ENCODE data around the gene PTBP1.

DNA sequence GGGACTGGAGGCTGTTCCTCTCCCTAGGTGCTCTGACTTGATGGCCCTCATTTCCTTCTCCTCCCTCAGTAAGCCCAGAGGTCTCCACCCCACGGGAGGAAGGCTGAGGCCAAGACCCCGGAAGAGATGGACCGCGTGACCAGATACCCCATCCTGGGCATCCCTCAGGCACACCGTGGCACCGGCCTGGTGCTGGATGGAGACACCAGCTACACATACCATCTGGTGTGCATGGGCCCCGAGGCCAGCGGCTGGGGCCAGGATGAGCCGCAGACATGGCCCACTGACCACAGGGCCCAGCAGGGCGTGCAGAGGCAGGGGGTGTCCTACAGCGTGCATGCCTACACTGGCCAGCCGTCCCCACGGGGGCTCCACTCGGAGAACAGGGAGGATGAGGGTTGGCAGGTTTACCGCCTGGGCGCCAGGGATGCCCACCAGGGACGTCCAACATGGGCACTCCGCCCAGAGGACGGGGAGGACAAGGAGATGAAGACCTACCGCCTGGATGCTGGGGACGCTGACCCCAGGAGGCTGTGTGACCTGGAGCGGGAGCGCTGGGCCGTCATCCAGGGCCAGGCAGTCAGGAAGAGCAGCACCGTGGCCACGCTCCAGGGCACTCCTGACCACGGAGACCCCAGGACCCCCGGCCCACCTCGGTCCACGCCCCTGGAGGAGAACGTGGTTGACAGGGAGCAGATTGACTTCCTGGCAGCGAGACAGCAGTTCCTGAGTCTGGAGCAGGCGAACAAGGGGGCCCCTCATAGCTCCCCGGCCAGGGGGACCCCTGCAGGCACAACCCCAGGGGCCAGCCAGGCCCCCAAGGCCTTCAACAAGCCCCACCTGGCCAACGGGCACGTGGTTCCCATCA, 40.2 kb upstream of the PTBP1 start:
- TF ChIP-seq POLR2A (IDR thresholded peaks at IDR 0.05; ENCODE audit: low read depth, low read length) (no peak), POLR2AphosphoS5 (IDR thresholded peaks at IDR 0.05; ENCODE audit: low read depth, low read length) (no peak)

All from GM12892 (cell line).